Tibial nerve (tissue), 4 donors: ENCODE data around the gene SGTA. TPM values are rescaled to one million over a fixed set of nuclear protein-coding genes. Genes with fewer than 3 reads are reported as not detected.
A peak's percentile ranks its signal among the peaks of the same experiment; 100 is the strongest.

Experiments used
- DNase-seq, 2 donors: peaks; one replicate each; pipeline ENCODE4 v3.0.0-alpha.2; 2019; ENCODE audit warnings: low spot score in 2 of 2
- H3K27ac ChIP-seq, 4 donors: fragments of 200-600 bp; sonication (generic) in 3 of 4; one replicate each; pipeline ENCODE4 v1.5.1; 2017 to 2019; ENCODE audit warnings: mild to moderate bottlenecking in 1 of 4
- H3K27me3 ChIP-seq, 2 donors: fragments of 200-600 bp; sonication (generic) in 1 of 2; one replicate each; pipeline versions ENCODE4 v1.5.1 to v1.6.0; 2017 to 2019
- H3K36me3 ChIP-seq, 3 donors: fragments of 200-600 bp; sonication (generic); one replicate each; pipeline ENCODE4 v1.5.1; 2018 to 2019
- H3K4me1 ChIP-seq, 4 donors: fragments of 200-600 bp; sonication (generic) in 3 of 4; one replicate each; pipeline ENCODE4 v1.5.1; 2017 to 2019
- H3K4me3 ChIP-seq, 4 donors: fragments of 200-600 bp; sonication (generic) in 3 of 4; one replicate each; pipeline ENCODE4 v1.5.1; 2017 to 2019; ENCODE audit warnings: mild to moderate bottlenecking in 1 of 4, moderate library complexity in 1 of 4
- H3K9me3 ChIP-seq, 4 donors: fragments of 200-600 bp; sonication (generic) in 3 of 4; one replicate each; pipeline ENCODE4 v1.5.1; 2017 to 2019
- CTCF ChIP-seq, 5 experiments: fragments of 200-600 bp in 3 of 5; fragments of 450-650 bp in 2 of 5; sonication (generic) in 3 of 5; IDR thresholded peaks; one replicate each; pipeline ENCODE4 v1.5.1; 2016 to 2019; ENCODE audit warnings: antibody characterized with exemption in 5 of 5, mild to moderate bottlenecking in 3 of 5, moderate library complexity in 2 of 5
- EP300 ChIP-seq, 2 donors: sonication (generic); formaldehyde crosslinking; IDR thresholded peaks; one replicate each; pipeline ENCODE4 v1.6.1; 2017; ENCODE audit warnings: antibody characterized with exemption in 2 of 2, mild to moderate bottlenecking in 1 of 2
- POLR2A ChIP-seq, 2 donors: fragments of 450-650 bp; IDR thresholded peaks; one replicate each; pipeline ENCODE4 v1.6.1; 2017; ENCODE audit warnings: antibody characterized with exemption in 2 of 2, mild to moderate bottlenecking in 2 of 2, moderate library complexity in 2 of 2
- WGBS, 2 donors: methylation state at CpG; one replicate each; pipeline ENCODE4 v1.1.5; 2018; 5-methylcytosine and 5-hydroxymethylcytosine counted together
- total RNA-seq, 4 donors: library from RNA; depleted of rRNA; stranded (reverse); fragments of >200 nt; gene quantifications; one replicate each; pipeline ENCODE4 v1.1.0, GENCODE V29; 2016

The SGTA gene
- total RNA-seq, 4 donors from 2014 or later, result 40.2 to 47.6 (median 44.9) TPM

- no peak for DNase-seq
- TF ChIP-seq EP300 (IDR thresholded peaks at IDR 0.05), result no peak
- TF ChIP-seq POLR2A (IDR thresholded peaks at IDR 0.05), result no peak
- TF ChIP-seq CTCF (IDR thresholded peaks at IDR 0.05), result no peak
- Histone ChIP-seq H3K27me3 (no peaks in the 10 kb centered on the region), H3K4me3 (no peak overlapping the region), H3K4me1 (peaks cover 0 to 36% (median 13%) of the 10 kb centered on the region in 4 donors), H3K9me3 (no peaks in the 10 kb centered on the region), H3K27ac (no peak overlapping the region), H3K36me3 (peaks cover 0 to 24% (median 0%) of the 10 kb centered on the region in 3 donors)
- 88 to 89% methylated on average over 8 of the region's 8 CpGs for WGBS, 2 donors
These were observed 4.0 kb upstream of the SGTA start for GRCh38 chr19:2787115-2787514.

GRCh38 chr19:2785244-2785997 is 2.3 kb upstream of the SGTA start, which contains the start of gene THOP1:
Gene THOP1, plus strand, starts transcription at chr19:2785503. Its CDS starts 160 bp downstream, at chr19:2785663.
- WGBS, 2 donors, result 0% methylated on average over 16 to 62 of the region's 78 CpGs
- H3K4me1 ChIP-seq, result peaks cover 0 to 50% (median 29%) of the 10 kb centered on the region in 4 donors

GRCh38 chr19:2783781-2784145 is 690 bp upstream of the SGTA start:
- Histone ChIP-seq H3K4me3 (peak overlapping the region in 3 of 4 donors; percentile 90 to 99 (median 97)), H3K9me3 (no peaks in the 10 kb centered on the region), H3K27ac (peak overlapping the region in 3 of 4 donors; percentile 93 to 96 (median 95)), H3K27me3 (no peaks in the 10 kb centered on the region), H3K36me3 (peaks cover 0 to 2% (median 0%) of the 10 kb centered on the region in 3 donors), H3K4me1 (peaks cover 0 to 67% (median 46%) of the 10 kb centered on the region in 4 donors)
- no peak for DNase-seq
- TF ChIP-seq EP300 (IDR thresholded peaks at IDR 0.05) (no peak), CTCF (IDR thresholded peaks at IDR 0.05) (no peak)
- WGBS, 2 donors, result 74 to 77% methylated on average over 7 of the region's 7 CpGs

More at GRCh38 chr19:2785244-2785997, 2.3 kb upstream of the SGTA start, which contains the start of gene THOP1:
- H3K27me3 ChIP-seq, result no peaks in the 10 kb centered on the region
- peak; percentile 97 to 98 for DNase-seq
- H3K36me3 ChIP-seq, result peaks cover 0 to 7% (median 0%) of the 10 kb centered on the region in 3 donors
- peak within 1 kb of the TSS in 3 of 4 donors; percentile 77 to 87 (median 78) for H3K27ac ChIP-seq
- H3K4me3 ChIP-seq, result peak within 1 kb of the TSS; percentile 51 to 97 (median 84)
- no peaks in the 10 kb centered on the region for H3K9me3 ChIP-seq
- TF ChIP-seq EP300 (IDR thresholded peaks at IDR 0.05) (peak; percentile 61 to 62), CTCF (IDR thresholded peaks at IDR 0.05) (peak in 2 of 5 experiments; percentile 22 to 43), POLR2A (IDR thresholded peaks at IDR 0.05) (peak in 1 of 2 donors; percentile 56)

GRCh38 chr19:2782329-2782935 is 641 bp downstream of the SGTA start:
- H3K4me3 ChIP-seq, result peak overlapping the region; percentile 76 to 99 (median 94)

GRCh38 chr19:2780284-2780683 is 2.8 kb downstream of the SGTA start:
- TF ChIP-seq POLR2A (IDR thresholded peaks at IDR 0.05), result no peak
- Histone ChIP-seq H3K4me3 (no peak overlapping the region), H3K27me3 (no peaks in the 10 kb centered on the region), H3K4me1 (peaks cover 0 to 90% (median 53%) of the 10 kb centered on the region in 4 donors), H3K9me3 (no peaks in the 10 kb centered on the region), H3K27ac (peak overlapping the region in 2 of 4 donors; percentile 59 to 86), H3K36me3 (peaks cover 0 to 16% (median 0%) of the 10 kb centered on the region in 3 donors)
- DNase-seq, result no peak
- WGBS, 2 donors, result 79 to 86% methylated on average over 7 of the region's 7 CpGs

More at GRCh38 chr19:2782329-2782935, 641 bp downstream of the SGTA start:
- peaks cover 0 to 80% (median 47%) of the 10 kb centered on the region in 4 donors for H3K4me1 ChIP-seq
- no peak for DNase-seq
- no peak for TF ChIP-seq POLR2A (IDR thresholded peaks at IDR 0.05)
- H3K27ac ChIP-seq, result peak overlapping the region; percentile 93 to 96 (median 94)
- no peaks in the 10 kb centered on the region for H3K27me3 ChIP-seq
- WGBS, 2 donors, result 1 to 2% methylated on average over 16 to 20 of the region's 24 CpGs
- peaks cover 0 to 13% (median 0%) of the 10 kb centered on the region in 3 donors for H3K36me3 ChIP-seq
- no peaks in the 10 kb centered on the region for H3K9me3 ChIP-seq
